HepG2 (cell line): ENCODE measurements around the gene MAFF. TPM values are rescaled to one million over a fixed set of nuclear protein-coding genes. Genes with fewer than 3 reads are reported as not detected.

Experiments used
- GLI4 ChIP-seq: sonication (generic); formaldehyde crosslinking; IDR thresholded peaks from 2 replicates; pipeline ENCODE4 v1.5.1; 2020; ENCODE audit warnings: missing genetic modification reagents, mild to moderate bottlenecking, moderate library complexity, borderline replicate concordance
- HDAC2 ChIP-seq: sonication (generic); formaldehyde crosslinking; IDR thresholded peaks from 2 replicates; pipeline ENCODE4 v1.4.0; 2020; ENCODE audit warnings: missing genetic modification reagents
- HOXA7 ChIP-seq: sonication (generic); formaldehyde crosslinking; IDR thresholded peaks from 2 replicates; pipeline ENCODE4 v1.8.1; 2022; ENCODE audit warnings: mild to moderate bottlenecking, missing genetic modification reagents, moderate library complexity
- KDM5B ChIP-seq: sonication (generic); formaldehyde crosslinking; IDR thresholded peaks from 2 replicates; pipeline ENCODE4 v1.4.0; 2020; ENCODE audit warnings: missing genetic modification reagents, mild to moderate bottlenecking, borderline replicate concordance
- NCOR1 ChIP-seq: fragments of 200-600 bp; sonication (generic); IDR thresholded peaks from 2 replicates; pipeline ENCODE4 v1.7.0; 2017; ENCODE audit warnings: antibody characterized with exemption, low read length, borderline replicate concordance
- NFKBIZ ChIP-seq: IDR thresholded peaks from 2 replicates; pipeline ENCODE4 v1.6.1; 2018; ENCODE audit warnings: missing genetic modification reagents, missing compliant biosample characterization
- NR2F6 ChIP-seq, 2 experiments: IDR thresholded peaks; 2 replicates each; pipeline ENCODE4 v1.6.1; 2016; ENCODE audit warnings: antibody characterized with exemption in 1 of 2, mild to moderate bottlenecking in 1 of 2
- PCBP2 ChIP-seq: fragments of 200-400 bp; formaldehyde crosslinking; optimal IDR thresholded peaks from 2 replicates; pipeline ENCODE3; 2018; ENCODE audit warnings: low read length, low read depth; ENCODE audit not compliant: poor library complexity, severe bottlenecking
- POLR2AphosphoS2 ChIP-seq: IDR thresholded peaks from 2 replicates; pipeline ENCODE4 v1.6.1; 2011; ENCODE audit warnings: low read depth, low read length, improper control_type of control experiment
- SP5 ChIP-seq: IDR thresholded peaks from 2 replicates; pipeline ENCODE4 v1.6.1; 2016; ENCODE audit warnings: low read depth, borderline replicate concordance
- ZFP90 ChIP-seq: sonication (generic); formaldehyde crosslinking; IDR thresholded peaks from 2 replicates; pipeline ENCODE4 v1.8.0; 2022; ENCODE audit warnings: missing genetic modification reagents, mild to moderate bottlenecking, inconsistent platforms, borderline replicate concordance
- ZKSCAN8 ChIP-seq: IDR thresholded peaks from 2 replicates; pipeline ENCODE4 v1.6.1; 2016; ENCODE audit warnings: borderline replicate concordance, missing genetic modification reagents, missing compliant biosample characterization
- ZNF605 ChIP-seq: sonication (generic); formaldehyde crosslinking; IDR thresholded peaks from 2 replicates; pipeline ENCODE4 v1.8.0; 2022; ENCODE audit warnings: mild to moderate bottlenecking, missing genetic modification reagents
- ZNF768 ChIP-seq: sonication (generic); formaldehyde crosslinking; IDR thresholded peaks from 2 replicates; pipeline ENCODE4 v1.4.0; 2020; ENCODE audit warnings: missing genetic modification reagents
- ZNF780A ChIP-seq: sonication (generic); formaldehyde crosslinking; IDR thresholded peaks from 2 replicates; pipeline ENCODE4 v1.8.0; 2022; ENCODE audit warnings: mild to moderate bottlenecking, missing genetic modification reagents, moderate library complexity
- polyA plus RNA-seq, 8 experiments: library from polyadenylated mRNA; depleted of rRNA in 3 of 8; stranded (reverse) in 7 of 8; unstranded in 1 of 8; fragments of >200 nt; fragmentation: Illumina TruSeq in 4 of 8; extraction: Trizol in 4 of 8; gene quantifications; 2 replicates each; pipeline versions ENCODE4 v1.2.1 to v1.2.3, GENCODE V29; 2011 to 2016; ENCODE audit warnings: low read depth in 4 of 8, missing spikeins in 1 of 8, mixed read lengths in 1 of 8; ENCODE audit not compliant: insufficient read depth in 1 of 8
- total RNA-seq, 5 experiments: library from RNA; depleted of rRNA; stranded (reverse); fragments of >200 nt; fragmentation: Illumina TruSeq; extraction: Trizol; gene quantifications; 2 replicates each; pipeline ENCODE4 v1.2.3, GENCODE V29; 2016; ENCODE audit warnings: low read depth in 1 of 5
- TF ChIP-seq, protein P1 (sequence below): sonication (generic); formaldehyde crosslinking; conservative IDR thresholded peaks from 2 replicates; pipeline ENCODE4 v1.8.1; 2023; ENCODE audit warnings: missing genetic modification reagents
- TF ChIP-seq, protein P2 (sequence below): IDR thresholded peaks from 2 replicates; pipeline ENCODE4 v1.6.1; 2016; ENCODE audit warnings: control low read depth
- TF ChIP-seq, protein P3 (sequence below): sonication (generic); formaldehyde crosslinking; IDR thresholded peaks from 2 replicates; pipeline ENCODE4 v1.5.1; 2020; ENCODE audit warnings: missing genetic modification reagents, mild to moderate bottlenecking, borderline replicate concordance
- TF ChIP-seq, protein P4 (sequence below): sonication (generic); formaldehyde crosslinking; IDR thresholded peaks from 2 replicates; pipeline ENCODE4 v1.9.0; 2022; ENCODE audit warnings: missing genetic modification reagents, mild to moderate bottlenecking, borderline replicate concordance

Gene MAFF
- total and polyA plus RNA-seq, 2 of the 13 experiments (the other 11 are each of a cell fraction or from before 2014, with no cell fraction given), result 5.4 to 14.3 TPM

DNA sequence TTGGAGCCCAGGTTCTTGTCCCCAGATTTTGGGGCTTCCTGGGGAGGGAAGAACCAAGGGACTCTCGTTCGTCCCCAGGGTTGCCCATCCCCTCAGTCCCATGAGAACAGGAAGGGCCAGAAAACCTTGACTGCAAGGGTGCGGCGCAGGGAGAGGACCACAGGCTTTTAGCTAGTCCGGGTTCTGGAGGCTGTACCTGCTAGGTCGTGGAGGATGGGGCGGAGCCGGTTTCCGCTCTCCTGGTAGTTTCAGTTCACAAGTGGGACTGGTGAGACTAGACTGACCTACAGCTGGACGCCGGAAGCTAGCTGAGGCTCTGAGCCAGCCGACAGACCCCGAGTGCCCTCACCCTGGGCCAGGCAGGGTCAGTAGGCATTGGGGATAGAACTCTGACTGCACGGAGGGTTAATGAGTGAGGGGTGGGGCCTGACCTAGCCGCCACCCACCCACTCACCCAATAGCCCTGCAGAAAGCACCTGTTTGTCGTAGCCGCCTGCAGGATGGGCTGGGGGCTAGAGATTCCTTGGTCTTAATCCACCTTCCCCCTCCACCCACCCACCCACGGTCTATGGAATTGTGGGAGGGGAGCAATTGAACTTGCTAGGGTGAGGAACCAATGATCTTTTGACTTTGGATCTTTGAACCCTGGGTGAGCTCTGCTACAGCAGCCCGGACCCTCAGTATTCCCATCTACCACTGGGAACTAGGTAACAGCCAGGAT is 1.5 kb downstream of the MAFF start (continued):
- TF ChIP-seq, protein P1, sequence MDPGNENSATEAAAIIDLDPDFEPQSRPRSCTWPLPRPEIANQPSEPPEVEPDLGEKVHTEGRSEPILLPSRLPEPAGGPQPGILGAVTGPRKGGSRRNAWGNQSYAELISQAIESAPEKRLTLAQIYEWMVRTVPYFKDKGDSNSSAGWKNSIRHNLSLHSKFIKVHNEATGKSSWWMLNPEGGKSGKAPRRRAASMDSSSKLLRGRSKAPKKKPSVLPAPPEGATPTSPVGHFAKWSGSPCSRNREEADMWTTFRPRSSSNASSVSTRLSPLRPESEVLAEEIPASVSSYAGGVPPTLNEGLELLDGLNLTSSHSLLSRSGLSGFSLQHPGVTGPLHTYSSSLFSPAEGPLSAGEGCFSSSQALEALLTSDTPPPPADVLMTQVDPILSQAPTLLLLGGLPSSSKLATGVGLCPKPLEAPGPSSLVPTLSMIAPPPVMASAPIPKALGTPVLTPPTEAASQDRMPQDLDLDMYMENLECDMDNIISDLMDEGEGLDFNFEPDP (CRISPR knock-in tag), result no peak
- no peak for TF ChIP-seq NR2F6 (IDR thresholded peaks at IDR 0.05)
- peak; percentile 32; the same call in 1 of the 2 replicates for TF ChIP-seq NR2F6 (CRISPR knock-in tag; IDR thresholded peaks at IDR 0.05)
- TF ChIP-seq ZNF780A (CRISPR knock-in tag), result no peak
- TF ChIP-seq SP5 (CRISPR knock-in tag), result 0 out of 2 replicates have a peak, but pooled peaks have one; percentile 8
- TF ChIP-seq KDM5B (CRISPR knock-in tag), result no peak
- TF ChIP-seq GLI4, result 0 out of 2 replicates have a peak, but pooled peaks have one; percentile 25
- no peak for TF ChIP-seq POLR2AphosphoS2
- no peak for TF ChIP-seq HOXA7
- TF ChIP-seq, protein P2, sequence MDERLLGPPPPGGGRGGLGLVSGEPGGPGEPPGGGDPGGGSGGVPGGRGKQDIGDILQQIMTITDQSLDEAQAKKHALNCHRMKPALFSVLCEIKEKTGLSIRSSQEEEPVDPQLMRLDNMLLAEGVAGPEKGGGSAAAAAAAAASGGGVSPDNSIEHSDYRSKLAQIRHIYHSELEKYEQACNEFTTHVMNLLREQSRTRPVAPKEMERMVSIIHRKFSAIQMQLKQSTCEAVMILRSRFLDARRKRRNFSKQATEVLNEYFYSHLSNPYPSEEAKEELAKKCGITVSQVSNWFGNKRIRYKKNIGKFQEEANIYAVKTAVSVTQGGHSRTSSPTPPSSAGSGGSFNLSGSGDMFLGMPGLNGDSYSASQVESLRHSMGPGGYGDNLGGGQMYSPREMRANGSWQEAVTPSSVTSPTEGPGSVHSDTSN (CRISPR knock-in tag), result no peak
- TF ChIP-seq ZKSCAN8 (CRISPR knock-in tag), result no peak
- TF ChIP-seq, protein P3, sequence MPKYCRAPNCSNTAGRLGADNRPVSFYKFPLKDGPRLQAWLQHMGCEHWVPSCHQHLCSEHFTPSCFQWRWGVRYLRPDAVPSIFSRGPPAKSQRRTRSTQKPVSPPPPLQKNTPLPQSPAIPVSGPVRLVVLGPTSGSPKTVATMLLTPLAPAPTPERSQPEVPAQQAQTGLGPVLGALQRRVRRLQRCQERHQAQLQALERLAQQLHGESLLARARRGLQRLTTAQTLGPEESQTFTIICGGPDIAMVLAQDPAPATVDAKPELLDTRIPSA (CRISPR knock-in tag), result no peak
- TF ChIP-seq ZNF605, result no peak
- TF ChIP-seq ZFP90, result no peak
- TF ChIP-seq NCOR1, result peak; percentile 52; the same call in 1 of the 2 replicates
- no peak for TF ChIP-seq ZNF768
- TF ChIP-seq, protein P4, sequence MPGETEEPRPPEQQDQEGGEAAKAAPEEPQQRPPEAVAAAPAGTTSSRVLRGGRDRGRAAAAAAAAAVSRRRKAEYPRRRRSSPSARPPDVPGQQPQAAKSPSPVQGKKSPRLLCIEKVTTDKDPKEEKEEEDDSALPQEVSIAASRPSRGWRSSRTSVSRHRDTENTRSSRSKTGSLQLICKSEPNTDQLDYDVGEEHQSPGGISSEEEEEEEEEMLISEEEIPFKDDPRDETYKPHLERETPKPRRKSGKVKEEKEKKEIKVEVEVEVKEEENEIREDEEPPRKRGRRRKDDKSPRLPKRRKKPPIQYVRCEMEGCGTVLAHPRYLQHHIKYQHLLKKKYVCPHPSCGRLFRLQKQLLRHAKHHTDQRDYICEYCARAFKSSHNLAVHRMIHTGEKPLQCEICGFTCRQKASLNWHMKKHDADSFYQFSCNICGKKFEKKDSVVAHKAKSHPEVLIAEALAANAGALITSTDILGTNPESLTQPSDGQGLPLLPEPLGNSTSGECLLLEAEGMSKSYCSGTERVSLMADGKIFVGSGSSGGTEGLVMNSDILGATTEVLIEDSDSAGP (CRISPR knock-in tag), result 0 out of 2 replicates have a peak, but pooled peaks have one; percentile 34
- TF ChIP-seq NFKBIZ, result no peak
- TF ChIP-seq HDAC2 (CRISPR knock-in tag), result no peak
- TF ChIP-seq PCBP2, result no peak
